K562 (cell line): ENCODE results near the gene RBFA. TPM values are rescaled to one million over a fixed set of nuclear protein-coding genes. Genes with fewer than 3 reads are reported as not detected.

Experiments
- ATAC-seq: fragments of 200-7000 bp; cut with Tn5 transposase; 3 replicates; pipeline ENCODE4 v1.9.1; 2020; ENCODE audit warnings: moderate library complexity
- BruUV-seq: library from RNA; stranded (reverse); fragments of 400-500 nt; replicated peaks from 2 replicates; lab custom pipeline; 2021; lab: Mats Ljungman, UMichigan
- CTCF ChIA-PET: fragments of 300-600 bp; formaldehyde crosslinking; extraction: SDS; loops from one replicate; lab custom pipeline; 2021; ENCODE audit warnings: low intra/inter-chr PET ratio; lab: Yijun Ruan, JAX
- POLR2A ChIA-PET: fragments of 300-600, 350-650 bp; sonication (Branson Sonifier 250); formaldehyde crosslinking; extraction: SDS; loops from one replicate; lab custom pipeline; 2021; ENCODE audit warnings: antibody characterized with exemption, inconsistent platforms; lab: Yijun Ruan, JAX
- DNase-seq, 4 experiments: peaks; one replicate each; pipeline versions ENCODE4 v3.0.0 to v3.0.0-alpha.2; 2011 to 2018; ENCODE audit warnings: low spot score in 3 of 4, mixed read lengths in 3 of 4; ENCODE audit errors: extremely low read depth in 1 of 4
- FAIRE-seq: peaks from 2 replicates; lab custom pipeline; 2011; peaks lifted over from hg19 to GRCh38; lab: Jason Lieb, UNC
- H2AFZ ChIP-seq: 2 replicates; pipeline ENCODE4 v1.6.0; 2011; ENCODE audit warnings: low read depth, low read length, control low read depth, inconsistent platforms
- H3K27ac ChIP-seq: fragments of 200-600 bp; 3 replicates; pipeline ENCODE4 v1.8.0; 2011; ENCODE audit warnings: low read depth, mild to moderate bottlenecking, control low read depth, inconsistent platforms, low read length, moderate library complexity, mixed read lengths; ENCODE audit errors: extremely low read depth
- H3K27me3 ChIP-seq, 2 experiments: fragments of 300-600 bp in 1 of 2; 2 replicates in 1 of 2; 3 replicates in 1 of 2; pipeline versions ENCODE4 v1.6.0 to v1.8.0; 2011; ENCODE audit warnings: inconsistent platforms in 2 of 2, low read length in 2 of 2, mild to moderate bottlenecking in 1 of 2, mixed read lengths in 1 of 2, moderate library complexity in 1 of 2; ENCODE audit not compliant: control insufficient read depth in 2 of 2, insufficient read depth in 2 of 2
- H3K36me3 ChIP-seq: fragments of 300-600 bp; 3 replicates; pipeline ENCODE4 v1.8.0; 2011; ENCODE audit warnings: mild to moderate bottlenecking, low read length, inconsistent platforms; ENCODE audit not compliant: control insufficient read depth, insufficient read depth
- H3K4me1 ChIP-seq, 2 experiments: fragments of 200-600 bp in 1 of 2; replicated peaks in 1 of 2; 2 replicates in 1 of 2; 3 replicates in 1 of 2; pipeline versions ENCODE4 v1.5.1 to v1.8.0; 2011; ENCODE audit warnings: inconsistent platforms in 2 of 2, low read length in 2 of 2, mild to moderate bottlenecking in 1 of 2, mixed read lengths in 1 of 2, moderate library complexity in 1 of 2; ENCODE audit not compliant: control insufficient read depth in 2 of 2, insufficient read depth in 2 of 2
- H3K4me2 ChIP-seq: 2 replicates; pipeline ENCODE4 v1.6.1; 2011; ENCODE audit warnings: low read length, control low read depth, inconsistent platforms, mixed read lengths; ENCODE audit not compliant: insufficient read depth
- H3K4me3 ChIP-seq: fragments of 200-600 bp; sonication (generic), shearing (Covaris generic); 2 replicates; pipeline ENCODE4 v1.5.1; 2016; ENCODE audit warnings: control low read depth, inconsistent platforms
- H3K79me2 ChIP-seq: fragments of 200-600 bp; 3 replicates; pipeline ENCODE4 v1.8.0; 2011; ENCODE audit warnings: low read length, inconsistent platforms; ENCODE audit not compliant: control insufficient read depth, insufficient read depth
- H3K9ac ChIP-seq, 2 experiments: 2 replicates each; pipeline versions ENCODE4 v1.6.0 to v1.6.1; 2011; ENCODE audit warnings: low read depth in 2 of 2, low read length in 2 of 2, control low read depth in 1 of 2, inconsistent platforms in 1 of 2, mild to moderate bottlenecking in 1 of 2, mixed read lengths in 1 of 2; ENCODE audit not compliant: insufficient read depth in 1 of 2
- H3K9me1 ChIP-seq: one replicate; pipeline ENCODE4 v1.6.0; 2011; ENCODE audit warnings: inconsistent platforms, mild to moderate bottlenecking, low read length, moderate library complexity; ENCODE audit not compliant: control insufficient read depth, insufficient read depth
- H3K9me3 ChIP-seq: replicated peaks from 2 replicates; pipeline ENCODE4 v1.5.1; 2011; ENCODE audit warnings: low read depth, low read length, inconsistent platforms; ENCODE audit not compliant: control insufficient read depth, insufficient read depth
- H4K20me1 ChIP-seq: replicated peaks from 2 replicates; pipeline ENCODE4 v1.6.1; 2011; ENCODE audit warnings: low read length, inconsistent platforms, mixed read lengths; ENCODE audit not compliant: control insufficient read depth, insufficient read depth
- CBFB ChIP-seq: sonication (generic); formaldehyde crosslinking; IDR thresholded peaks from 2 replicates; pipeline ENCODE4 v1.4.0; 2020; ENCODE audit warnings: mild to moderate bottlenecking, missing genetic modification reagents
- GABPB2 ChIP-seq: fragments of 250-450 bp; sonication (Bioruptor Pico); conservative IDR thresholded peaks from 2 replicates; pipeline ENCODE4 v1.5.1; 2021; ENCODE audit warnings: mild to moderate bottlenecking
- HSF4 ChIP-seq: fragments of 250-450 bp; sonication (Bioruptor Pico); IDR thresholded peaks from 2 replicates; pipeline ENCODE4 v2.1.2; 2022; ENCODE audit warnings: mild to moderate bottlenecking, moderate library complexity, borderline replicate concordance
- KDM1A ChIP-seq, 2 experiments: fragments of 450-650 bp; IDR thresholded peaks; 2 replicates each; pipeline ENCODE4 v1.6.1; 2016; ENCODE audit warnings: mild to moderate bottlenecking in 2 of 2
- RERE ChIP-seq: sonication (generic); formaldehyde crosslinking; IDR thresholded peaks from 2 replicates; pipeline ENCODE4 v1.8.0; 2023; ENCODE audit warnings: missing genetic modification reagents, mild to moderate bottlenecking, borderline replicate concordance
- REST ChIP-seq, 2 experiments: fragments of 450-650 bp; formaldehyde crosslinking in 1 of 2; IDR thresholded peaks; 2 replicates each; pipeline versions ENCODE4 v1.4.0 to v1.6.1; 2014 to 2020; ENCODE audit warnings: mild to moderate bottlenecking in 2 of 2, borderline replicate concordance in 1 of 2, low read depth in 1 of 2
- ZNF785 ChIP-seq: fragments of 250-450 bp; sonication (Bioruptor Pico); IDR thresholded peaks from 2 replicates; pipeline ENCODE4 v1.4.0; 2020; ENCODE audit warnings: mild to moderate bottlenecking
- WGBS: fragments of 100-300 bp; shearing (Covaris generic); methylation state at CpG from one replicate; pipeline ENCODE4 v1.1.6; 2016; ENCODE audit warnings: low coverage, mixed read lengths; ENCODE audit not compliant: insufficient coverage; ENCODE audit errors: missing lambda C conversion rate; 5-methylcytosine and 5-hydroxymethylcytosine counted together
- in situ Hi-C: fragments of 300-500 bp; cut with MboI; formaldehyde crosslinking; loops from 4 replicates; pipeline ENCODE4 v1.15.0; 2018; ENCODE audit warnings: inconsistent platforms, mixed read lengths
- intact Hi-C: fragments of 100-400 bp; cut with micrococcal nuclease; formaldehyde crosslinking; loops from 2 replicates; pipeline ENCODE4 v1.14.2; 2022
- polyA plus RNA-seq, 8 experiments: library from polyadenylated mRNA; depleted of rRNA in 4 of 8; stranded (reverse) in 5 of 8; unstranded in 3 of 8; fragments of >200 nt; fragmentation: Nextera tagmentation in 2 of 8; fragmentation: Illumina TruSeq in 1 of 8; extraction: Ambion mirVana in 2 of 8; extraction: Trizol in 1 of 8; gene quantifications; 2 replicates each; pipeline versions ENCODE4 v1.2.1 to v1.2.3, GENCODE V29; 2011 to 2014; ENCODE audit warnings: inconsistent platforms in 1 of 8, missing spikeins in 1 of 8
- total RNA-seq, 7 experiments: library from RNA; depleted of rRNA in 6 of 7; stranded (reverse); fragments of >200 nt in 6 of 7; fragmentation: Illumina TruSeq in 2 of 7; extraction: Trizol in 2 of 7; gene quantifications; 2 replicates each; pipeline versions ENCODE4 v1.2.1 to v1.2.3, GENCODE V29; 2011 to 2021; ENCODE audit warnings: low replicate concordance in 1 of 7

RBFA gene
- total and polyA plus RNA-seq, 9 of the 15 experiments (the other 6 are each of a cell fraction or from before 2014, with no cell fraction given): 3.4 to 41.9 (median 25.8) TPM

GRCh38 chr18:80037869-80038630, 3.8 kb downstream of the RBFA start:
- no peak for FAIRE-seq
- TF ChIP-seq REST (IDR thresholded peaks at IDR 0.05; ENCODE audit: borderline replicate concordance) (no peak), REST (CRISPR knock-in tag; IDR thresholded peaks at IDR 0.05; ENCODE audit: low read depth) (no peak), RERE (CRISPR knock-in tag) (no peak), HSF4 (CRISPR knock-in tag) (no peak), CBFB (no peak), GABPB2 (no peak), ZNF785 (no peak), KDM1A (IDR thresholded peaks at IDR 0.05) (no peak)

More at GRCh38 chr18:80037869-80038630, 3.8 kb downstream of the RBFA start:
- peaks cover 51% of the 10 kb centered on the region; the same call in 2 of the 3 replicates for H3K36me3 ChIP-seq
- H3K9me1 ChIP-seq: no peaks in the 10 kb centered on the region
- H3K9me3 ChIP-seq: no peaks in the 10 kb centered on the region
- ChIA-PET CTCF (no interaction called here), POLR2A (no interaction called here)
- in situ Hi-C loops (no loop called here), intact Hi-C loops (loop anchor here (5.0 to 10.0 kb wide), 2 partner anchors 69 to 117 kb away; partner anchors contain the start of gene ADNP2)
- WGBS: 90% methylated on average over 13 of the region's 17 CpGs
- peaks cover 0 to 5% of the 10 kb centered on the region in 2 experiments; a peak in 3 of 5 replicates for H3K4me1 ChIP-seq
- H3K27me3 ChIP-seq: no peaks in the 10 kb centered on the region
- H3K79me2 ChIP-seq: peaks cover 45% of the 10 kb centered on the region
- H4K20me1 ChIP-seq: peaks cover 3% of the 10 kb centered on the region; the same call in 1 of the 2 replicates
- no peak overlapping the region for H3K27ac ChIP-seq
- no peak for ATAC-seq
- BruUV-seq: no TSS peak
- no peak overlapping the region for H3K4me2 ChIP-seq
- no peak overlapping the region for H2AFZ ChIP-seq
- no peak overlapping the region for H3K9ac ChIP-seq
- DNase-seq: no peak
- H3K4me3 ChIP-seq: no peak overlapping the region
